Superior temporal gyrus (tissue), 1 donor: ENCODE data around the gene ICAM4.
"Not testable (repeated sequence)": the region's sequence is repeated elsewhere in the genome, so short reads cannot be mapped to it uniquely, and the experiment has no call there.

Experiments
- DNase-seq: peaks from one replicate; pipeline ENCODE4 v3.0.0-alpha.2; 2016; ENCODE audit errors: extremely low spot score

The ICAM4 gene

DNA sequence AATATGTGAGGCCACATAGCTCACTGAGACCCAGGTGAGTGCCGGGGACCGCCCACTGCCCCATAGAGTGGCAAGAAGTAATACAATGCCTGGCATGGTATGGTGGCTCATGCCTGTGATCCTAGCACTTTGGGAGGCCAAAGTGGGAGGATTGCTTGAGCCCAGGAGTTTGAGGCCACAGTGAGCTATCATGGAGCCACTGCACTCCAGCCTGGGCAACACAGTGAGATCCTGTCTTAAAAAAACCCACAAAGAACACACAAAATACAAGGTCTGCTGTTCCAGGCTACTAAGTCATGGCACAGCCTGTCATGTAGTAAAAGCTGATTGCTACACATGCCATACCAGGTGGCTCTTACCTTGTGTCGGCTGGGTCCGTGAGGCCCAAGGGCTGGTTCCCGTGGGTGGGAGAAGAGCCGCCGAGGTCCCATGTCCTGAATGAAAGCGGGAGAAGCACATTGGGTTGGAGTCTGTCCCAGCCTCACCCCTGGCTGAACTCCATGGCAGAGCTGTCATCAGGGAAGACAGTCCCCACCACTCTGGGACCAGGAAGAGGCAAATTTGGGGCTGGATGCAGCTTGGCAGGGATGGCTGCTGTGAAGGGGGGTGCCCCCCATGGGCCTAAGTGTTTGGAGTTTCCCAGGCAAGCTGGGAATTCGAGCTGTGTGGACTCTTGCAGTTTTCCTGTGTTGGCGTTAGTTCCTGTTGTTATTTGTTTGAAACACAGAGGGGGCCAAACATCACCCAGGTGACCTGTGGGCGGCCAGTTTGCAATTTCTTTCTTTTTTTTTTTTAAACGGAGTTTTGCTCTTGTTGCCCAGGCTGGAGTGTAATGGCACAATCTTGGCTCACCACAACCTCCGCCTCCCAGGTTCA, 32.3 kb downstream of the ICAM4 start:
- DNase-seq, result no peak

DNA sequence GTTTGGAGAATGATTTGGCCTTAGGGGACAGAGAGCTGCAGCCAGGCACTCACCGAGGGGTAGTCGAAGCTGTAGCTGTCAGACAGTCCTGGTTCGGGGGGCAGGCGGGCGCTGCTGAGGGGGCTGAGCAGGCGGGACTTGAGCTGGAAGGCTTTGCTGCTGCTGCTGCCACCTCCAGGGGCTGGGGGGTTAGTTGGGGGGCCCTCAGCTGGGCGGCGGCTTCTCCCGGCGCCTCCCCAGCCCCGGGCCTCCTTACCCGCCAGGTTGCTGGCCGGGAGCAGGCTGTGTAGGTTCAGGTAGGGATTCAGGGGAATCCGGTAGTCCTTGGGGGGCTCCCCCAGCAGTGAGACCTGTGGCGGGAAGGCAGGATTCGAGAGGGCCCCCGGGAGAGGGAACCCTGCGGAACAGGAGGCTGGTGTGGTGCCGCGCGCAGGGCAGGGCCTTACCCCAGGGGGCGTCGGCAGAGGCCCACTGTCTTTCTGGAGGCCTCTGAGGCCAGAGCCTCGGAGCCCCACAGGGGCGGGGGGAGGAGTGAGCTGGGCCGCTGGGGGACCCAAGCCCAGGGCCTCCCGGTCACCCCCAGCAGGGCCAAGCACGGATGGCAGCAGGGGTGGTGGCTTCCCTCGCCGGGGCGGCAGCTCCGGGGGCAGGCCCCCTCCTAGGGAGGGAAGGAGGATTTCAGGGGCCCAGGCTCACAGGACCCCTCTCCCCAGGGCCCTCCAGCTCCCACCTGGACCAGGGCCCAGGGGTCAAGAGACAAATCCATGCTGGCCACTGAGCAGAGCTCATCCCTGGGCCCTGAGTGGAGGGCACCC, 34.1 kb downstream of the ICAM4 start:
- DNase-seq, result no peak

DNA sequence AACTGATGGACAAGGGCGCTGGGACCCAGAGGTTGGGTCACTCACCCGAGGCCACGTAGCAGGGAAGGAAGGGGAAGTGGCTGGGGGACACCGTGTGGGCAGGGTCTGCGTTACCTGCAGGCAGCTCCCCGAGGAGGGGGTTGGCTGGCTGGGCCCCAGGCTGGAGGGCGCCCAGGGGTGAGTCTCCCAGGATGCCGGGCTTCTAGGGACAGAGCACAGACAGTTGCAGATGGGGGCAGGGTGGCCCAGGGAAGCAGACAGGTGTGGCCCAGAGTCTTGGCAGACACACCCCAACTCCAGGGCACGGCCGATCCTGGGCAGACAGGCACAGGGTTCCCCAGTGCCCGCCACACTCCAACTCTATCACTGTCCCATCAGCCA, 34.7 kb downstream of the ICAM4 start:
- DNase-seq, result no peak

DNA sequence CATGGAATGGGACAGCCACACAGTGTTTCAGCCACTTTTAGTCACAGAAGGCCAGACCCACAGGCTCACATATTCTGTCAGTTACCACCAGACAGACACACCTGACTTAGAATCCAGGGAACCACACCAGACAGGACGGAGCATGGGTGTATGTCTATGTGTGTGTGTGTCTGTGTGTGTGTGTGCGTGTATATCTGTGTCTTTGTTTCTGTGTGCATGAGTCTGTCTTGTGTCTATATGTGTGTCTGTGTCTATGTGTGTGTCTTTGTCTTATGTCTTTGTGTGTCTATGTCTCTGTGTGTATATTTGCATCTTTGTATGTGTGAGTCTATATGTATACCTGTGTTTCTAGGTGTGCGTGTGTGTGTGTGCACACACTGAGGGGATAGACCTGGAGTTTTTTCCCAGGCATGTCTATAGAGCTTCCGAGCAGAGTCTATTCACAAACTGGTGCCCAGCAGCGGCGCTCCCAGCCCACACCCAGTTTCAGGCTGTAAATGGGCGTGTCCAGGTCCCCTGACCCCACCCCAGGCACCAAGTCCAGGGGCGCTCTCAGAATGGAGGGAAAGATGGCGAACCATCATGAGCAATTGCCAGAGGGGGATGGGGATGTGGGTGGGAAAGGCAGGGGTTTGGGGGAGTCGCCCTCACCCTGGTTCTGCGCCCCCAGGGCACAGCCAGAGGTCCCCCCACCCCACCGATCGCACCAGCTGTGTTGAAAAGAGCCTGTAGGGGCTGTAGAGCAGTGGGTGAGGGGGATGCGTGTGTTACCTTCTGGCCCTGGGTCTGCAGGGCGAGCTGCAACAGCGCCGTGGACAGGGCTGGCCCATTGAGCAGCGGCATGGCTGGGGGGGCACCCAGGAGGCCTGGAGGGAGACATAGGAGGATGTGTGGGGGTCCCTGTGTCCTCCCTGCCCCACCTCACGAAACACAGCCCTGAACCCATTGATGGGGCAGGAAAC, 35.4 kb downstream of the ICAM4 start:
- no peak for DNase-seq

DNA sequence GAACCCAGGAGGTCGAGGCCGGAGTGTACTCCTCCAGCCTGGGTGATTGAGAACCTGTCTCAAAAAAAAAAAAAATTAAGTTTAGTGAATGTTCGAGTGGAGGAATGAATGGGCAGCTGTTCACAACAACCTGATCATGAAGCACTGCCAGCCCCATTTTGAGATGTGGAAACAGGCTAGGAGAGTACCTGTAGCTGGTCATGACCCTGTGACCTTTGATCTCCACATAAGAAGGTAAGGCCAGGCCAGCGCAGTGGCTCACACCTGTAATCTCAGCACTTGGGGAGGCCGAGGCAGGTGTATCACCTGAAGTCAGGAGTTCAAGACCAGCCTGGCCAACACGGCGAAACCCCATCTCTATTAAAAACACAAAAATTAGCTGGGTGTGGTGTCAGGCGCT, 39.0 kb downstream of the ICAM4 start:
- DNase-seq, result no peak

DNA sequence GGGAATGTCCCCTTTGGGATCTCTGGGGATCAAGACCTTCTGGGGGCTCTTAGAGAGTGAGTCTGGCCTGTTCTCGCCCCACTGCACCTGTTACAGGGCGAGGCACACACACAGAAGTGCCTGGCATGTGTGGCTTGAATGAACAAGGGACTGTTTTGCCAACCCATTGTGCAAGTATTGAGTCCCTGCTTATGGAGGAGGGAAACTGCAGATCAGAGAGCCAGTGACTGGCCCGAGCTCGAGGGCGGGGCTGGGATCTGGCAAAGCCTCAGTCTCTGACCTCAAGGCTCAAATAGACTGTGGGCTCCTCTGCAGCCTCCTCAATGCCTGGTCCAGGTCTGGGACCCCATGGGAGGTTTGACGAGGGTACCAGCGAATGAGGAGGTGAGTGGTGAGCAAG, 41.0 kb downstream of the ICAM4 start:
- DNase-seq, result no peak

DNA sequence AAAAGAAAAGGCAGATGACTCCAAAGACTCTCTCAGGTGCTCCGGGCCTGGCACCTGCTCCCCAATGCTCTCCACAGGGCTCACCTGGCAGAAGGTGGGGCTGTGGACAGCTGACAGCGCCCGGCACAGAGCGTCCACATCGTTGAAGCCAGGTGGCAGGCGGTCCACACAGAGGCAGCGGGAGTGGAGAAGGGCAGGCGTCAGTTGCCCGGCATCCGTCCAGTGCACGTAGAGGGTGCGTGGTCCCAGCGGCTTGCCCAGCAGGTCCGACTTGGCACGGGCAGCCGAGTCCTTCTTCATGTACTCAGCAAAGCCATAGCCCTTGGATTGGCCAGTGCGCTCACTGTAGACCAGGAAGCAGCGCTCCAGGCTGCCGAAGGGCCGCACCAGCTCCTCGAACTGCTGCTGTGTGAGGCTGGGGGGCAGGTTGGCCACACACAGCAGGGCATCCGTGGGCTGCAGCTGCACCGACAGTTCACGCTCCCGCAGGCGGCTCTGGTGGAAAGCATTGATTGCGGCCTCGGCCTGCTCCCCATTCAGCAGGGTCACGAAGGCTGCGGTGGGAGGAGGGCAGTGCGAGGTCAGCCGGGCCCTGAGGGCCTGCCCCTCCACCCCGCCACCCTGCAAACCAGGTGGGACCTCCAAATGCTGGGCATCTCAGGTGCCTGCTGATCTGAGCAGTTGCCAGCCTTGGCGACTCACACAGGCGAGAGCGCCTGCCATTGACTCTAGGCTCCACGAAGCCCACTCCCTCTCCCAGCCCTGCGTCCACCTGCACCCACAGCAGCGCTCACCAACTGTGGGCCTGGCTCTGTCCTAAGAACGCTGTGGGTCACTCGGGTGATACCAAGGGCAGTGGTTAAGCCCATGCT, 42.0 kb downstream of the ICAM4 start:
- DNase-seq, result no peak

DNA sequence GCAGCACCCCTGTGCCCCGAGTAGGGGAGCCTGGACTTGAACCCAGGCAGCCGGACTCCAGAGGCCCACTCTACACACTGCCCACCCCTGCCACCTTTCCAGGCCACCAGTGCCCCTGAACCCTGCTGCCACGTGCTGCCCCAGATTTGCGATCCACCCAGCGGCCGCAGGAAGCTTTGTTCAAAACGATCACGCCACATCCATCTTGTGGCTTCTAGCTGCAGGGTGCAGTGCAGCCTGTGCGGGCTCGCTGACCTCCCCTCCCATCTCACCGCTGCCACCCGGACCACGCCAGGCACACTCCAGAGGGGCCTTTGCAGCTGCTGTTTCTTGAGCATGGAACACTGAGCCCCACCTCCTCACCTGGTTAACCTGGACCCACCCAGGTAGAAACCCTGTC, 42.8 kb downstream of the ICAM4 start:
- no peak for DNase-seq

DNA sequence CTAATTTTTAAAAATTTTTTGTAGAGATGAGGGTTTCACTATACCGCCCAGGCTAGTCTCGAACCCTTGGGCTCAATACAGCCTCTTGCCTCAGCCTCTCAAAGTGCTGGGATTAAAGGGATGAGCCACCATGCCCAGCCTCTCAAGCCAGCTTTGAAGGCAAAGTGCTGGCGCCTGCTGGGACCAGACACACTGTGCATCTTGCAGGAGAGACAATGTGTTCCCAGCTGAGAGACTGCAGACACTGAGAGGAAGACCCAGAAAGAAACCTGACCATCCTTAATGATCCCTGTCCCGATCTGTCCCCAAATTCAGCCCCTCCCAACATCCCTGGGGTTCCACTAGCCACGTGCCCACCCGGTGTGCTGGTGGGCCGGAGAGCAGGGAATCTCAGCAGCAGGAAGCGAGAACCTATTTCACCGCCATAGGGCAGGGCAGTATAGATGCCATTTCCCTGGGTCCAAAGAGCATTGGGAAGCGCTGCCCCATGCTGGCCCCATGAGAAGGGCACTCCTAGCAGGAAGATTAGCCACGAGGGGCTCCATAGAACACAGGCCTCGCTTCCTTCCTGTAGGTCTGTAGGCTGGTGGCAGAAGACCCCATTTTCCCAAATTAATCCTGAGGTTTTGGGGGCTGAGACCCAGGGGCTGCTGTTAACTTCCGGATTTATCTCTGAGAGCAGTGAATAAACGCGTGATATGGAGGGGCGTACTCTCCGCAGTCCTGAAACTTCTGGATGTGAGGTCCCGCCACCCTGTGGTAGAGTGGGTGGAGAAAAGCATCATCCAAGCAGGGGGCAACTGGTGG, 45.6 kb downstream of the ICAM4 start:
- no peak for DNase-seq

DNA sequence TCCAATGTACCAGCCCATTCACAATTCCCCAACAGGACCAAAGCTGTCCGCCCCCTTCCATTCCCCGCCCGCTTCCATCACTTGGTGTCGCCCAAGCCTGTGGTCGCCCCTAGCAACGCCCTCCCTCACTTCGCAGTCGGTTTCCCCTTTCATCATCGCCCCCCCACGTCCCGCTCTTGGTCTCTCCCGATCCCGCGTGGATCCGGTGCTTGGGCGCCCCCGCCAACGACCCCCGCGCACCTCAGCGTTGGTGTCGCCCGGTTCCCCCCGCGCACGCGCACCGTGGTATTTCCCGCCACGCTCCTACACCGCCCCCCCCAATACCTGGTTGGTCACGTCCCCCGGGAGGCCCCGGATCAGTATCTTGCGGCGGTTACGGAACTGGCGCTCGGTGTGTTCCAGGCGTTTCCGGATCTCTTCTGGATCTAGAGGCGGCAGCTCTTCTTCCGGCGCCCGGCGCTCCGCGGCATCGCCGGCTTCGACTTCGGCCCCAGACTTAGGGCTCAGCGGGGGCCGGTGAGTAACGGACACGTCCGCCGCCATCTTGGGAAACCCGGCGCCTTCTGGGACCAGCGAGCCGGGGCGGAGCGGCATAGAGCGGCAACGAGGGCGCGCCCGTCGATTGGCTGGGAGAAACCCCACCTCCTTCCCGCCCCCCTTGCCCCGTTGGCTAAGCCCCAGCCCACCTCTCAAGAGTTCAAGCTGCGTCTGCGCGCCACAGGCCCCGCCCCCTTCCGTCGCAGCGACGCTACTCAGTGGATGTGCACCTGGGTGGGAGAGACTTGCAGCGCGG, 46.4 kb downstream of the ICAM4 start, which contains the start of gene RAVER1:
Gene RAVER1 (minus strand): TSS at position 565 of the 793 bp plus-strand sequence. CDS start 22 bp downstream, at position 543.
- peak; percentile 97 for DNase-seq

DNA sequence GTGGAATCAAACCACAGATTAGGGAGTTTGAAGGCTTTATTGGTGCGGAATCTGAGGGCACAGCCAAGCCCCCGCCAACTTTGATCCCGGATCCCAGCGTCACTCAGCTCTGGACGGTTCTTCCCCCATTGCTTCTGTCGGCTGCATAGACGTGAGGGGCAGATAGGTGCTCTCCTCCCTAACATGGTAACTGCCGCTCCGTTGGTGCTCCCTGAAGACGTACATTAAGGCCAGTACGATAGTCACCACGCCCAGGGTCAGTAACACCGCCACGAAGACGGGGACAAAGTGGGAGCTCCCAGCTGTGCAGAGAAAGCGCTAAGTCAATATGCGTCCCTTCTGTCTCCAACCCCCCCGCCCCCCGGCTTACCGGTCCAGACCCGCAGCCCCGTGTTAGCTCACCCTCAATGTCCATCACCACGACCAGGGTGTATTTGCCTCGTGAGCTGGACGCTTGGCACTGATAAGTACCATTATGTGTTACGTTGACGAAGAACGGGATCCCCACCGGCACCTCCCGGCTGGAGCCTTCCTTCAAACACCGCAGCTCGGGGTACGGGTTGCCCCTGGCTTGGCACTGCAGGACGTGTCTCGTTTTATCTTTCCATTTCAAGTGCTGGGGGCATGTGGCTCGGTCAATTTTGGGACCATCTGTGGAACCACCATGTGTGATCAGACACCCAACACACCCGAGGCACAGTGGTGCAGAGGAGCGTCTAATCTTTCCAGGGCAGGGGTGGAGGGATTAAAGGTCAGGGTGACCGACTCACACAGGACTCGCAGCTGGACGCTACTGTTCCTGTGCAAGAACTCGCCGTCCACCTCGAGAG, 47.2 kb downstream of the ICAM4 start:
- no peak for DNase-seq

DNA sequence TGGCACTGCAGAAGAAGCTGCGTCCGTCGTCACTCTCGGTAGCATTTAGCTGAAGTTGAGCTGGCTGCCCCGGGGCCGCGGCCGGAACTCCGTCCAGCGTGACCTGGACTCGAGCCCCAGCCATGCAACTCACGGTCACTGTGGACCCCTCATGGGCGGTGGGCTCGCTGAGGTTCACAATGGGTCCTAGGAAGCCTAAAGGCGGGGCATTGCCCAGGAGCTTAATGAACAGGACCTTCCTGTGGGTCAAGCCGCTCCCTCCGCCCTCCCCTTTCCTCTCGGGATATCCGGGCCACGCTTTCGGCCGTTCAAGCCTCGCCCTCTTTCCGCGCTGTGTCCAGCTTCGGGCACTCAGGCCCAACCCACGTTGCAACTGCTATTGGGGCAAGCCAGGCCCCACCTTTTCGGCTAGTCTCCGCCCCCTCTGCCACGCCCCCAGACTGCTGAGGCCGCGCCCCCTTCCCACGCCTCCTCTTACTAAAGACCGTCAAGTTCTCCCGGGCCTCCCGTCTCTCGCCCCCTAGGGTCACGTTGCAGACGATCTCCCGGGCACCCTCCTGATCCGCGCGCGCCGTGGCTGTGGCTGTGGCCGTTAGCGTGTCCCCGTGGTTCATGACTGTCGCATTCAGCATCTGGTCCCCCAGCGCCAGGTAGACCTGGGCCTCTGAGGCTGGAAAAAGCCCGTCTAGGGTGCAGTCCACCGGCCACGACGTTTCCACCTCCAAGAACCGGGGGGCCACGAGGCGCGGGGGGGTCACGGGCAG, 48.0 kb downstream of the ICAM4 start:
- DNase-seq, result peak; percentile 64

DNA sequence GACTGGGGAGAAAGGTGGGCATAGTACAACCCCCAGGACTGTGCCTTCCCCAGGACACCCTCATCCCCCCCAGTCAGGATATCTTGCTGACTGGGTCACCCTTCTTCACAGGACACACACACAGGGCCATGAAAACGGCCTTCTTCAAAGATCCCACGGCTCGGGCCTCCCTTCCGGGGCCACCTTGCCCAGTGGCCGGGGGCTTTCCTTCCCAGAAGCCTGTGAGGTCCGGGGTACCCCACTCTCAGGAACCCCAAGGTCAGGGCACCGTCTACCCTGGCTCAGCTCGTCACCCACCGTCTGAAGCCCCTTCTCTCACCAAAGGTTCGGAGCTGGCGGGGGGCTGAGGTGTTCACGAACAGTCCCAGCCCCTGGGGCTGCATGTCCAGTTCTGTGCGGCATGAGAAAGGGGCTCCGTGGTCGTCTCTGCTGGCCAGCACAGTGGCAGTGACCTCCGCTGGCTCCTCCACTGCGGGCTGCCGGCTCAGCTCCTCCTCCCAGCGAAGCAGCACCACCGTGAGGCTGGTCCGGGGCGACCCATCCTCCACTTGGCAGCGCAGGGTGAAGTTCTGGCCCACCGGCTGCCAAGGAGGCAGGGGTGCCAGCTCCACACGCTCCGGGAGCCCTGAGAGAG, 48.7 kb downstream of the ICAM4 start:
- DNase-seq, result no peak

DNA sequence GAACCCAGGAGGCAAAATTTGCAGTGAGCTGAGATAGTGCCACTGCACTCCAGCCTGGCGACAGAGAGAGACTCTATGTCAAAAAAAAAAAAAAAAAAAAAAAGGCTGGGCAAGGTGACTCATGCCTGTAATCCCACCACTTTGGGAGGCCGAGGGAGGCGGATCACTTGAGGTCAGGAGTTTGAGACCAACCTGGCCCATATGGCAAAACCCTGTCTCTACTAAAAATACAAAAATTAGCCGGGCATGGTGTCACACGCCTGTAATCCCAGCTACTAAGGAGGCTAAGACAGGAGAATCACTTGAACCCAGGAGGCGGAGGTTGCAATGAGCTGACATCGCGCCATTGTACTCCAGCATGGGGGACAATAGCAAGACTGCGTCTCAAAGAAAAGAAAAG, 50.0 kb downstream of the ICAM4 start:
- not testable (repeated sequence) for DNase-seq
